ENCODE results near the gene CAMSAP1.

The CAMSAP1 gene

DNA sequence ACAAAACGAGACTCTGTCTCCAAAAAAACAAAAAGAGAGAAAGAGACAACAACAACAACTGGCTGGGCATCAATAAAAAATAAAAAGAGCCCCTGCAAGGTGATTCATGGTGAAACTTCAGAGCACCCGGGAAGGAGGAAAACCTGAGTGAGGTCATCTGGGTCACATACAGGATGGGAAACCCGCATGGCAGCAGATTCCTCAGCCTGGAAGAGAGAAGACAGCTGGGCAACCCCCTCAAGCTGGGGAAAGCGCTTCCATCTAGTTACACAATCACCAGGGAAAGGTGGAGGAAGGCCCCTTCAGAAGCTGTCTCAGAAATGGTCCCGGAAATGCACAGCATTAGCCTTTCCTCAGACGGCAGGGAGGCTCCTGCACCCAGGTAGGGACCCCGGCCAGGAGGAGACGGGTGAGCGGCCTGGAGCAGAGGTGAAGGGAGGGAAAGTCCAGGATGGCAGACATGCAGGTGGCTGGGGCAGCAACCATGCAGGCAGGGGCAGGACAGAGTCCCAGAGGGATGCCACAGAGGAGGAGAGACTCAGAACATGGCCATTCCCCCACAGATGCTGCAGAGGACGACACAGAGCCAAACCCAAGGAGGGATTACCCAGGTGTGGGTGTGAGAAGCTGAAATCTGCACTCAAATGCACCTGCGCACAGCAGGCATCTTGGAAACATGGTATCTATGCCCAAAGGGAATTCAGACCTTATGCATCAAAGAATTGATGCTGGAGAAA lies 29.4 kb downstream of the CAMSAP1 start:
- no peak for DNase-seq

DNA sequence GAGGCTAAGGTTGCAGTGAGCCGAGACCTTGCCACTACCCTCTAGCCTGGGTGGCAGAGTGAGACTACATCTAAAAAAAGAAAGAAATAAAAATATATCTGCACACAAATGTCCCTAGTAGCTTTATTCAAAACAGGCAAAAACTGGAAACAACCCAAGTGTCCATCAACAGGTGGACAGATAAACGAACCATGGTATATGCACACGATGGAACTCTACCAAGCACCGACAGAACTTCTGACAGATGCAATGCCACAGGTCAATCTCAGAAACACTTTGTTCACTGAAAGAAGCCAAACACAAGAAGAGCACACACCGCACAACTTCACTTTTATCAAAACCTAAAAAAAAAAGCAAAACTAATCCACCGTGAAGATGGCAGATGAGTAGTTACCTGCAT lies 30.4 kb downstream of the CAMSAP1 start:
- no peak for DNase-seq

DNA sequence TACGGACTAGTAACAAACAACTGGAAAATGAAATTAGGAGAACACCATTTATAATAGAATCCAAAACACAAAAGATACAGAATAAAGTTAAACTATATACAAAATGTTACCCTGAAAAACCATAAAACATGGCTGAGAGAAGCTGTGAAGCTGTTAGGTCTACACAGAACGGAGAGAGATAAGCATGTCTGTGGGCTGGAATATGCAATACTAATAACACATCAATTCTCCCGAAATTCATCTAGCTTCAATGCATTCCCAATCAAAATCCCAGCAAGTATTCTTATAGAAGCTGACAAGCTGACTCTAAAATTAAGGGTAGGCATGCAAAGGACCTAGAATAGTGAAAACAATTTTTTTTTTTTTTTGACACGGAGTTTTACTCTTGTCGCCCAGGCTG lies 32.5 kb downstream of the CAMSAP1 start:
- no peak for DNase-seq

DNA sequence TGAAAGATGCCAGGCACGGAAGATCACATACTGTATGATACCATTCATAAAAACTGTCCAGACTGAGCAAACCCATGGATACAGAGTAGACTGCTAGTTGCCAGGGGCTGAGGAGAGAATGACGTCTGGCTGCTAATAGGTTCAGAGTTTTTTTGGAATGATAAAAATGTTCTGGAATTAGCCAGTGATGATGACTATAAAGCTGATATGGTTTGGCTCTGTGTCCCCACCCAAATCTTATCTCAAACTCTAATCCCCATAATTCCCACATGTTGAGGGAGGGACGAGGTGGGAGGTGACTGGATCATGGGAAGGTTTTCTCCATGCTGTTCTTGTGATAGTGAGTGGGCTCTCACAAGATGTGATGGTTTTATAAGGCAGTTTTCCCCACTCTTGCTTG lies 37.4 kb downstream of the CAMSAP1 start:
- no peak for DNase-seq

DNA sequence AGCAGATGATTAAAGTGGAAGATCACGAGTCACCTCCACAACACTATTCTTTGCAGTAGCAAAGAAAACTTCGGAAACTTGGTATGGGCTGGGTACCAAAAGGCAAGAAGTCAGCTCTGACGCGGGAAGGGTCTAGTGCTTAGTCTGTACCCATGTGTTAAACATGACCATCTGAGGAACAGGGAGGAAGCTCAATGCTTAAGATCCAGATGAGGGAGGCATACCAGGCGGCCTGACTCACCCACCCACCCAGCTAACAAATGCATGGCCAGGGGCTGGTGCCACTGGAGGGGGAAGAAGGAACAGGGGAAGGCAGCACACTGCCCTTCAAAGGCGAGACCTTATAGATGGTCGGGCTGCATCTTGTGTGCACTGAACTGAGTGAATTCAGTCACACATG lies 41.8 kb downstream of the CAMSAP1 start:
- no peak for DNase-seq

DNA sequence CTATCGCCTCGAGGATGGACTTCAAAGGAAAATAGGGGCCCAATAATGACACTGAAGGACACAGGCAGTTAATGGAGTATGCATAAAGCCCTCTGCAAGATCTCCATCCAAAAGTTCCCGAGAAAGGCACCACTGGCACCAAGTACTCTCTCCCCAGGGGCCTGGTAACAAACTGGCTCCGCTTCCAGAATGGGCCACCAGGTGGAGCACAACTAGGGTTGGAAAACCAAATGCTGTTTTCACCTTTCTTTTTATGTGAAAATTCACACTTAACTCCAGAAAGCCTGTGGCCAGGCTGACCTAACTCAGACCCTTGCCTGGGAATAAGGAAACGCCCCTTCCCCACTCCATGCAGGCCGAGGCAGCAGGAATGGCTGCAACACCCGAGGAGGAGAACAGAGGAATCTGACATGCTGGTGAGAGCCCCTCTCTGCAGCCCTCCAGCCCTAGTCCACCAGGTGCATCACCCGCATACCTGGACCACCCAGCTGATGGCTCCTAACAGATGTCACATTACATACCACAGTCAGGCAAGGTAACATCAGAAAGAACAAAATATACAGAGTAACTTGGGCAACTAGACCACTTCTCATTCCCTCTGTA lies 42.8 kb downstream of the CAMSAP1 start:
- peak; percentile 81 for DNase-seq

DNA sequence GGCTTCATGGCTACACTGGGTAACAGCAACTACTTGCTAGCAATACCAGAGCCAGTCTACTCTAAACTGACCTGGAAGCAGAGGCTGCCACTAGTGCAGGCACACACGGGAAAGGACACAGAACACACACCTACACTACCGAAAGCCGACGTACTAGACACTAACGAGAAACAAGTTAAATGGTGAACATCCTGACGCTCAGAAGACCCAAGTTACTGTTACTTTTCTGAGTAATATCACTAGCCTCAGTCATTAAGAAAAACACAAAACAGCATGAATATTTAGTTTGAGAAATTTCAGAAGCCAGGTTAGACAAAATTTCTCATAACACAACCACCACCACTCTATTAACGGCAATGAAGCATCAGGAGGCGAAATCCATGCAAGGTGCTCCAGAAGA lies 44.5 kb downstream of the CAMSAP1 start:
- DNase-seq, result no peak

DNA sequence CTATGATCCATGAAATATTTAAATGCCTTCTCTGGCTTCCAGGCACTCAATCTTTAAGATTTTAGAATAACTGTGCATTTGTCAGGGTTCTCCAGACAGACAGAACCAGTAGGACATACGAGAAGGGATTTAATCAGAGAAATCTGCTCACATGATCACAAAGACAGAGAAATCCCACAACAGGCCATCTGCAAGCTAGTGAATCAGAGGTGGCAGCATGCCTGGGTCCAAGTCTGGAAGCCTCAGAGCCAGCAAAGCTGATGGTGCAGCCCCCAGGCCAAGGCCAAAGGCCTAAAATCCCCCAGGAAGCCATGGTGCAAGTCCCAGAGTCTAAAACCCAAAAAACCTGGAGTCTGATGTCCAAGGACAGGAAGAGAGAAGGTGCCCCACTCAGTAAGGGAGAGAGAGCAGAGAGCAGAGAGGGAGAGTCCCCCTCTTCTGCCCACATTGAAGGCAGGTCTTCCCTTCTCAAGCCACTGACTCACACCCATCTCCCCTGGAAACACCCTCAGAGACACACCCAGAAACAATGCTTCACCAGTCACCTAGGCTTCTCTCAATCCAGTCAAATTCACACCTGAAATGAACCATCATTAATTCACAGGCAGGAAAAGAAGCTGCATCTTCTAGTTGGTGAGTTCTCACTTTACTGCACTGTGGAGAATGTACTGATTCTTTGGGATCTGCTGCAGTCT lies 48.7 kb downstream of the CAMSAP1 start:
- DNase-seq, result no peak

DNA sequence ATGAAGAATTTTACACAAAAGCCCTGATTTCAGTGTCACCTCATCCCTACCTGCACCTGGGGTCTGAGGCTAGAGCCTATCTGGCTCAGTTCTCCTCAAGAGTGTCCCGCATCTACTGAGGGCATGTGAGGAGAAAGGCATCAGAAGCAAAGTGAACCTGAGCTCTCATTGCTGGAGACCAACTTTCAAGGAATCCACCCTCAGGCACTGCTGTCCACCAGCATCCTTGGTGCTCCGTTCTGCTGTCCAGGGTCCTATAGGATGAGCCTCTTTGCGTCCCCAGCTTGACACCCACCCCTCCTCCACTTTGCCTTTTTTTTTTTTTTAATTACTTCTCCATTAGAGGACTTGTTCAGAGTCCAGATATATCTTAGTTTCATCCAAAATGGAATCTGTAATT lies 49.5 kb downstream of the CAMSAP1 start:
- DNase-seq, result no peak

DNA sequence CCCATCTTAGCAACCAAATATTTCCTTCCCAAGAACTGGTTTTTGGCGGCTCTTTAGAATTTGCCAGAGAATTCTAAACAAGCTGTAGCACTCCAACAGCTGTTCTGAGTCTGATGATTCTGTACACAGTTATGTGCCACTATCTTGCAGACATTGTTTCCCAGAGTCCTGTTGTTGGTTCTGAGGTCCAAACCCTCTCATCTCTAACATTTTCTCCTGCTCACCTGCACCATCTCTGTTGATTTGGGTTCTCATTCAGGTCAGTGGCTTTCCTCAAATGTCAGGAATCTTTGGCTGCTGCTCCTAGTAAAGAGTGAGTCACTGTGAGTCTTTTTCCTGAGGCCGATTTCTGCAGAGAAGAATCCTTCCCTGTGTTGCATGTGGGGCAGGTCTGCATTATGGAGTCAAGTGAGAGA lies 50.0 kb downstream of the CAMSAP1 start:
- DNase-seq, result no peak

DNA sequence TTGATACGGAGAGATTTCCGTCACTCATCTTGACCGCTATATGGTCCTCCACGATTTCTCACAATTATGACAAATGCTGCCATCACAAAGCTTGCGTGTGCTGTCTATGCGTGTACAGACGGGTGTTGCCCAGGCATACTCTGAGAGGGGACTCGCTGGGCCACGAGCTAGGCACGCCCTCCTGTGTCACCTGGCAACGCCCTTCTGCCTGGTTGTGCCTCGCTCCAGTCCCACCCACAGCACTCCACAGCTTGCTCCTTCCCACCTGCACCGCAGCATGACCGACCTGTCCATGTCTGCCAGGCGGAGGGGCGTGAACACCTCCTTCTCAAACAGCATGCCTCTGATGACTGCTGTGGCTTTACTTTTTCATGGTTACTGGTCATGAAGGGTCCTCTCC lies 55.6 kb downstream of the CAMSAP1 start:
- no peak for DNase-seq

DNA sequence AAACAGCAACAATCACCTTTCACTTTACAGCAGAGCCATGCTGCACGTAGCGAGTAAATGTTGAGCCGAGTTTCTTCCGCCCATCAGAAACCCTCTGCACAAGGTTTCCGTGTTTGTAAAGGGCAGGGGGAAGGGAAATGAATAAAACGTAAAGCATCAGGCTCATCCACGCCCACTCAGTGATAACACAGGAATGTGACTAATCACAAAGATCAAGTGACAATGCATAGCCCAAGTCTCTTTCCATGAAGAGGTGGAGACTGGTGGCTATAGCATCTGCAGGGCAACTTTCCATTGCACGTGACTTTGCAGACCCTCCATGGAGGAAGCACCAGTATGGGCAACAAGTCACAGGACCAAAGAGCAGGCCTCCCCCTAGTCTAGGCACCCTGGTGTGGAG lies 56.6 kb downstream of the CAMSAP1 start:
- no peak for DNase-seq

DNA sequence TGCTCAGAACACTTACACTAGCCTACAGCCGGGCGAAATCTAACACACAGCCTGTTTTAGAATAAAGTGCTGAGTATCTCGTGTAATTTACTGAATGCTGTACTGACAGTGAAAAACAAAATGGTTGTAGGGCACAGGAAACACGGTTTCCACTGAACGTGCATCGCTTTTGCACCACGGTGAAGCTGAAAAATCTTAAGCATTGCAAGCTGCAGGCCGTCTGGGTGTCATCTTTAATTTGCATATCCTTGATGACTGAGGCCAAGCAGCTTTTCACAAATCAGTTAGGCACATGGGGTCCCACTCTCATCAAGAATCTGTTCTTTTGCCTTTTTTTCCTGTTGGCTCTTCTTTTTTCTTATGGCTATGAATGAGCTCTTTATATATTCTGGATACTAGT lies 58.2 kb downstream of the CAMSAP1 start:
- DNase-seq, result no peak

DNA sequence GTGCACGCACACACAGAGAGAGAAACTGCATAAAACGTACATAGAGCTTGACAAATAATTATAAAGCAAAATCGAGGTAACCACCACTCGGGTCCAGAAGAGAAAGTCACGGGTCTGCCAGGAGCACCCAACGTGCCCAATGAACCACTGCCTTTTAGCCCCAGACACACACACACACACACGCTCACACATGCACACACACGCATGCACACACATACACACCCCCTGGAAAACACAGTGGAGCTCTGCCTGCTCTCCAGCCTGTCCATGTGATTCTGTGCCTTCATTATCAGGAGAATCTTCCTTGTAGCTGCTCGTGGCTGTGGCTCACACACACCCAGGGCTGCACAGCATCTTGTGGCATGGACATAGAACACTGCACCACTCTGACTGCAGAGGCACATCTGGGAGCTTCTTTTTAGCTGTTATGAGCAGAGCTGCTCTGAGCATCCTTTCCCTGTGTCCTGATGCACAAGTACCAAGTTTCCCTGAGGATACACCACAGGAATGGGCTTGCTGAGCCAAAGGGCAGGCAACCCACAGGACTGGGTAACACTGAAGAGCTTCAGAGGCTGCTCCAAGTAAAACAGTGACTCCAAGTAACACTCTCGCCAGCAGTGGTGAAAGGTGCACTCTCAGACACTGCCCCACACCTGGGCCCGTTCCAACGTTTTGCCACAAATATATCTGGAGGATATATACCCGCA lies 58.9 kb downstream of the CAMSAP1 start:
- no peak for DNase-seq

DNA sequence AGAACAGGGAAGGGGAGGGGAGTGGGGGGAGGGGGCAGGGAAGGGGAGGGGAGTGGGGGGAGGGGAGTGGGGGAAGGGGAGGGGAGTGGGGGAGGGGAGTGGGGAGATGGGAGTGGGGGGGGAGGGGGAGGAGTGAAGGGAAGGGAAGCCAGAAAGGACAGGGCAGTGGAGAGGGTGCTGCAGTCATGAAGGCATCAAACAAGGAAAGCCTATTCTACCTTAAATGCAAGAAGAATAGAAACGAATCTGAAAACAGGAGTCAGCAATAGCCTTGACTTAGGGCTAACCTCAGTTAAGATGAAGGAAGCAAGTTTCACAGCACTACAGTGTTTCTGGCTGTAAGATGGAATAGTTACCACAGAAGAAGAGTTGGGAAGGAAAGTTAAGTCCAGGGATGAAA lies 59.5 kb downstream of the CAMSAP1 start:
- DNase-seq, result no peak

DNA sequence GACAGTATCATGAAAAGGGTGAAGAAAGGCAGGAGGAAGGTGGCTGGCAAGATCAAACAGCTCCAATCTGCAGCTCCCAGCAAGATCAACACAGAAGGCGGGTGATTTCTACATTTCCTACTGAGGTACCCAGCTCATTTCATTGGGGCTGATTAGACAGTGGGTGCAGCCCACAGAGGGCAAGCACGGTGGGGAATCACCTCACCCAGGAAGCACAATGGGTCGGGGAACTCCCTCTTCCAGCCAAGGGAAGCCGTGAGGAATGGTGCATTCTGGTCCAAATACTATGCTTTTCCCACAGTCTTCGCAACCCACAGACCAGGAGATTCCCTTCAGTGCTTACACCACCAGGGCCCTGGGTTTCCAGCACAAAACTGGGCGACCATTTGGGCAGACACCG lies 66.8 kb downstream of the CAMSAP1 start:
- no peak for DNase-seq

DNA sequence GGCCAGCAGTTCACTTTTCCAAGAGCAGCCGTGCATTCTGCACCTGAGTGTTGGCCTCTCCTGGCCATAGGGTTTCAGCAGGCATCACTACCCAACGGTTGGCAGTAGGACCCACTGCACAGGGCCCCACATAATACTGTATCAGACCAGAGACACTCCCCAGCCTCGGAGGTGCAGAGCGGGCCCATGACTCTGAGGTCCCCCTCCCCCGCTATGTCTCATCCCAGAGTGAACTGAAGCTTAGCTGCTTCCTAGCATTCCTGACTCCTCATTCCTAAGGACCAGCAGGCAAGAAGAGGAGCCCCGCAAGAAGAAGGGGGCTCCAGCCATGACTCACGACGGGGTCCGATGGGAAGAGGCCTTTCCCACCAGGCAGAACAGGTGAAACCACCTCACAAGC lies 67.2 kb downstream of the CAMSAP1 start:
- no peak for DNase-seq

DNA sequence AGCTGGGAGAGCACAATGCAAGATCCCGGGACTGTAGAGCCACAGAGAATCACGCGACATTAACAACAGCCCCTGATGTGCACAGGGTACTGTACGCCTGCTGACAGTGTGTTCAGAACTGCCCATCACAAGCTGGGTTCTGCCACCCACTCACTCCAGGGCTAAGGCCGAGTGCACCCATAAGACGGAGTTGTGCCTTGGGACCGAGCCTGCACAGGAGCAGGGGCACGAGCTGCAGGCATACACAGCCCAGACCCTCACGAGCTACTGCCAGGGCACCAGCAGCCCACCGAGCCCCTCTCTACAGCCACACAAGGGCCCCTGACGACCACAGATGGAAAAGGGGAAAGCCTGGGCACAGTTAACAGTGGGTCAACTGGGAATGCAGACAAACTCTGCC lies 67.8 kb downstream of the CAMSAP1 start:
- DNase-seq, result no peak

DNA sequence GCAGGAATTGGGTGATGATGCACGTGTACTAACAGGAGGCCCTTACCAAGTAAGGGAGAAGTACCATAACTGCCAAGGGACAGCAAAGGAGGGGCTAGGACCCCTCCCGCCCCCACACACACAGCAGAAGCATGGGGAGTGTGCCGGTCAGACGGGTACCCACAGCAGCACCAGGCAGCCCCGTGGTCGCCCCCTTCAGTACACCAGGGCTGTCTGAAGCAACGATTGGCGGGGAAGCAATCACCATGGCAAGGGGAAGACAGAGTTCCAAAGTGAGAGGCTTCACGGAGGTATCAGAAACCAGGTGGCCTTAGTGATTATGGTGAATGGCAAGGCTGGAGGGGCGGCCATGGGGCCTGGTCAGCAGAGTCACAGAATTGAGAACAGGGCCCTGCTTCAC lies 72.2 kb downstream of the CAMSAP1 start:
- DNase-seq, result no peak

DNA sequence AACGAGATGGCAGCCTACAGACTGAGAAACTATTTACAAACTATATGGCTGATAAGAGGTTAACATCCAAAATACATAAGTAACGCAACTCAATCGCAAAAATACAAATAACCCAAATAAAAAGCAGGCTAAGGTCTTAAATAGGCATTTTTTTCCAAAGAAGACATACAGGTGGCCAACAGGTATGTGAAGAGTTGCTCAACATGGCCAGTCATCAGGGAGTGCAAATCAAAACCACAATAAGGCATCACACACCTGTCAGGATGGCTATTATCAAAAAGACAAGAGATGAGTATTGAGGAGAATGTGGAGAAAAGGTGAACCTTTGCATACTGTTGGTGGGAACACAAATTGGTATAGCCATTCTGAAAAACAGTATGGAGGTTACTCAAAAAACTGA lies 73.5 kb downstream of the CAMSAP1 start:
- no peak for DNase-seq

DNA sequence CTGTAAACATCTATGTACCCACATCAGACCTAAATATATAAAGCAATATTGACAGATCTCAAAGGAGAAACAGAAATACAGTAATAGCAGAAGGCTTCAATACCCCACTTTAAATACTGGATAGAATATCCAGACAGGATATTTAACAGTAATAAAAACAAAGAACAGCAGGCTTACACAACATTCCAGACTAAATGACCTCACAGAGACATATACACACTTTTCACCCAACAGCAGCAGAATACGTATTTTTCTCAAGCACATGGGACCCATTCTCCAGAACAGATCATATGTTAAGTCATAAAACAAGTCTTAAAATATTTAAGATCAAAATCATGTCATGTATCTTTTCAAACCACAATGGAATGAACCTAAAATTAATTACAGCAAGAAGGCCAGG lies 76.8 kb downstream of the CAMSAP1 start:
- DNase-seq, result no peak

DNA sequence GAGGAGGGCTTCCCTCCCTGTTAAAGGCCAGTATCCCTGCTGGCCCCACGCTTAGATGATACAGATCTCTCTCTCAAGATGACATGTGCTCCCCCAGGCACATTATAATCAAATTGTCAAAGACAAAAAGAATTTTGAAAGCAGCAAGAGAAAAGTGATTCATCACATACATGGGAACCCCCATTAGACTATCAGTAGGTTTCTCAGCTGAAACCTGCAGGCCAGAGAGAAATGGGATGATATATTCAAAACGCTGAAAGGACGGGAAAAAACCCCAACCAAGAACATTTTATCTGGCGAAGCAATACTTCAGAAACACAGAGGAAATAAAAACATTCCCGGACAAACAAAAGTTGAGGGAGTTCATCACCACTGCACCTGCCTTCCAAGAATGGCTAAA lies 78.7 kb downstream of the CAMSAP1 start:
- DNase-seq, result no peak

DNA sequence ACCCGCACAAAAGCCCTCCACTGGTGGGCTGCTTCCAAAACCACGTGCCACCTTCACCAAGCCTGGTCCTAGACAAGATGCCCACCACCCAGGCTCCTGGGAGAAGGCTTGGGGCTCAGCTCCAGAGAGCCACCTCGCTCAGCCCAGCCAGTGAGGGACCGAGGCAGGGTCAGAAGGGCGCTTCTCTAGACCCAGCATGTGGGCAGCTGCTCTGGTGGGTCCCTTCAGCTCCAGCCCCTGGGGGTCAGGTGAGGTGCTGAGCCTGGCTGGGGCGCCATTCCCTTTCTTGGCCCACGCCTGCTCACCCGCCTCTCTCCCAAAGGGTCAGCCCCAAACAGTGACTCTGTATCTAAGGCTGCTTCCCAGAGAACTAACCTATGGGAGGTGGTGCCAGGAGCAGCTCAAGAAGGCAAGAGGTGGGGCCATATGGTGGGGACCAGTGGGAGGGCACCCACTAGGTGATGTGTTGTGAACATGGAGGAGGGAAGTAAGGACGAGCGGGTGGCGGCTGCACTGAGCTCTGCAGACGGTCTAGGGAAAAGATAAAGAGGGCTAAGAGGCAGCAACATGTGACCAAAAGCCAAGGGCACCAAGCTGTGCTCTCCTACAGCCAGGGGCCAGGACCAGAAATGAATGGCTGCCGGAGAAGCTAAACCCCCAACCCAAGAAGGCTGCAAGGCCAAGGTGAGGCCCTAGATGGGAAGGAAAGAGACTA lies 79.3 kb downstream of the CAMSAP1 start:
- no peak for DNase-seq

All from activated CD8-positive, alpha-beta memory T cell treated with anti-CD3 and anti-CD28 coated beads, Interleukin-2, amount 50 U/mL, for 4 hours (primary cell).